ENCODE data around the gene TRPC1.
"Not testable (repeated sequence)": the region's sequence is repeated elsewhere in the genome, so short reads cannot be mapped to it uniquely, and the experiment has no call there.

TRPC1 gene

GRCh38 chr3:142752605-142753004 lies 28.8 kb downstream of the TRPC1 start:
- not testable (repeated sequence) for DNase-seq (ENCODE audit: low read depth in 2 of 2)

- no peak for DNase-seq (ENCODE audit: low read depth in 2 of 2)
Observed at GRCh38 chr3:142754494-142754893, 30.7 kb downstream of the TRPC1 start.

GRCh38 chr3:142768338-142768737 lies 44.5 kb downstream of the TRPC1 start:
- no peak for DNase-seq (ENCODE audit: low read depth in 2 of 2)

GRCh38 chr3:142777927-142778326 lies 54.1 kb downstream of the TRPC1 start:
- no peak for DNase-seq (ENCODE audit: low read depth in 2 of 2)

GRCh38 chr3:142778541-142778940 lies 54.7 kb downstream of the TRPC1 start:
- DNase-seq (ENCODE audit: low read depth in 2 of 2) = no peak

- DNase-seq (ENCODE audit: low read depth in 2 of 2) = no peak
Observed at GRCh38 chr3:142779591-142779990, 55.8 kb downstream of the TRPC1 start.

- no peak for DNase-seq (ENCODE audit: low read depth in 2 of 2)
Observed at GRCh38 chr3:142782616-142783015, 58.8 kb downstream of the TRPC1 start.

GRCh38 chr3:142784228-142784627 lies 60.4 kb downstream of the TRPC1 start:
- DNase-seq (ENCODE audit: low read depth in 2 of 2) = no peak

GRCh38 chr3:142785996-142786395 lies 62.2 kb downstream of the TRPC1 start:
- DNase-seq (ENCODE audit: low read depth in 2 of 2) = no peak

GRCh38 chr3:142787719-142788118 lies 63.9 kb downstream of the TRPC1 start:
- no peak for DNase-seq (ENCODE audit: low read depth in 2 of 2)

- no peak for DNase-seq (ENCODE audit: low read depth in 2 of 2)
Observed at GRCh38 chr3:142794508-142794907, 70.7 kb downstream of the TRPC1 start.

GRCh38 chr3:142795332-142795731 lies 71.5 kb downstream of the TRPC1 start:
- DNase-seq (ENCODE audit: low read depth in 2 of 2) = no peak

GRCh38 chr3:142796823-142797222 lies 73.0 kb downstream of the TRPC1 start:
- DNase-seq (ENCODE audit: low read depth in 2 of 2) = no peak

GRCh38 chr3:142801746-142802145 lies 77.9 kb downstream of the TRPC1 start:
- no peak for DNase-seq (ENCODE audit: low read depth in 2 of 2)

- DNase-seq (ENCODE audit: low read depth in 2 of 2) = no peak
Observed at GRCh38 chr3:142802891-142803290, 79.1 kb downstream of the TRPC1 start.

GRCh38 chr3:142808103-142808917 lies 84.5 kb downstream of the TRPC1 start:
- DNase-seq (ENCODE audit: low read depth in 2 of 2) = no peak

GRCh38 chr3:142809259-142809658 lies 85.4 kb downstream of the TRPC1 start:
- no peak for DNase-seq (ENCODE audit: low read depth in 2 of 2)

- no peak for DNase-seq (ENCODE audit: low read depth in 2 of 2)
Observed at GRCh38 chr3:142815803-142816202, 92.0 kb downstream of the TRPC1 start.

GRCh38 chr3:142817356-142817755 lies 93.5 kb downstream of the TRPC1 start:
- DNase-seq (ENCODE audit: low read depth in 2 of 2) = no peak

GRCh38 chr3:142817897-142818296 lies 94.1 kb downstream of the TRPC1 start:
- DNase-seq (ENCODE audit: low read depth in 2 of 2) = no peak

GRCh38 chr3:142818651-142819050 lies 94.8 kb downstream of the TRPC1 start:
- no peak for DNase-seq (ENCODE audit: low read depth in 2 of 2)

- no peak for DNase-seq (ENCODE audit: low read depth in 2 of 2)
Observed at GRCh38 chr3:142819179-142819578, 95.3 kb downstream of the TRPC1 start.

GRCh38 chr3:142828703-142829305 lies 105.0 kb downstream of the TRPC1 start:
- DNase-seq (ENCODE audit: low read depth in 2 of 2) = peak; percentile 60 to 71
